22Rv1 (cell line): ENCODE results near the gene SPDYE16.
"Not testable (repeated sequence)": the region's sequence is repeated elsewhere in the genome, so short reads cannot be mapped to it uniquely, and the experiment has no call there.

ENCODE experiments used
- CTCF ChIP-seq: fragments of 450-650 bp; IDR thresholded peaks from 2 replicates; pipeline ENCODE4 v1.5.1; 2017; ENCODE audit warnings: mild to moderate bottlenecking
- ZFX ChIP-seq: fragments of 450-650 bp; IDR thresholded peaks from 2 replicates; pipeline ENCODE4 v1.6.1; 2017; ENCODE audit warnings: antibody characterized with exemption, borderline replicate concordance

- not testable (repeated sequence) for TF ChIP-seq CTCF, ZFX
These were observed 44.4 kb downstream of the SPDYE16 start for GRCh38 chr7:76498583-76499200.
